GM23248 (cell line): Measurements from ENCODE around the gene NELFA. TPM values are rescaled to one million over a fixed set of nuclear protein-coding genes. Genes with fewer than 3 reads are reported as not detected.

Experiments
- DNase-seq: peaks from one replicate; pipeline ENCODE4 v3.0.0-alpha.2; 2015
- H2AFZ ChIP-seq: fragments of 200-600 bp; sonication (generic); 2 replicates; pipeline ENCODE4 v1.6.1; 2016; ENCODE audit warnings: antibody characterized with exemption
- H3F3A ChIP-seq: fragments of 200-600 bp; sonication (generic); 2 replicates; pipeline ENCODE4 v1.6.1; 2016; ENCODE audit warnings: mild to moderate bottlenecking, antibody characterized with exemption, mixed run types; ENCODE audit not compliant: insufficient read depth
- H3K27ac ChIP-seq: fragments of 200-600 bp; sonication (generic); 2 replicates; pipeline ENCODE4 v1.5.1; 2016; ENCODE audit warnings: mild to moderate bottlenecking
- H3K27me3 ChIP-seq: fragments of 200-600 bp; sonication (generic); replicated peaks from 2 replicates; pipeline ENCODE4 v1.6.1; 2016; ENCODE audit warnings: mild to moderate bottlenecking; ENCODE audit not compliant: insufficient read depth
- H3K36me3 ChIP-seq: fragments of 200-600 bp; sonication (generic); 2 replicates; pipeline ENCODE4 v1.6.1; 2016; ENCODE audit warnings: low read depth, mild to moderate bottlenecking
- H3K4me1 ChIP-seq: fragments of 200-600 bp; sonication (generic); 2 replicates; pipeline ENCODE4 v1.6.1; 2016; ENCODE audit warnings: mild to moderate bottlenecking; ENCODE audit not compliant: insufficient read depth
- H3K4me2 ChIP-seq: fragments of 200-600 bp; sonication (generic); one replicate; pipeline ENCODE4 v1.6.1; 2016; ENCODE audit warnings: mild to moderate bottlenecking; ENCODE audit not compliant: unreplicated experiment
- H3K4me3 ChIP-seq: fragments of 200-600 bp; sonication (generic); 2 replicates; pipeline ENCODE4 v1.5.1; 2016; ENCODE audit warnings: mild to moderate bottlenecking
- H3K79me2 ChIP-seq: fragments of 200-600 bp; sonication (generic); 2 replicates; pipeline ENCODE4 v1.6.1; 2016; ENCODE audit warnings: mild to moderate bottlenecking; ENCODE audit not compliant: insufficient read depth
- H3K9ac ChIP-seq: fragments of 200-600 bp; sonication (generic); 2 replicates; pipeline ENCODE4 v1.6.1; 2016; ENCODE audit warnings: mild to moderate bottlenecking
- H3K9me2 ChIP-seq: fragments of 200-600 bp; sonication (generic); 2 replicates; pipeline ENCODE4 v1.6.1; 2016; ENCODE audit warnings: mixed run types, mild to moderate bottlenecking, moderate library complexity; ENCODE audit not compliant: insufficient read depth
- H3K9me3 ChIP-seq: fragments of 200-600 bp; sonication (generic); one replicate; pipeline ENCODE4 v1.6.1; 2017; ENCODE audit warnings: low read depth
- H4K20me1 ChIP-seq: fragments of 200-600 bp; sonication (generic); 2 replicates; pipeline ENCODE4 v1.6.0; 2016; ENCODE audit not compliant: insufficient read depth
- EZH2 ChIP-seq: fragments of 200-600 bp; sonication (generic); IDR thresholded peaks from 2 replicates; pipeline ENCODE4 v1.6.1; 2018; ENCODE audit warnings: antibody characterized with exemption, mild to moderate bottlenecking; ENCODE audit not compliant: insufficient read depth, poor library complexity, severe bottlenecking
- EZH2phosphoT487 ChIP-seq: fragments of 200-600 bp; sonication (generic); IDR thresholded peaks from 2 replicates; pipeline ENCODE4 v1.6.1; 2018; ENCODE audit warnings: antibody characterized with exemption, moderate library complexity, mild to moderate bottlenecking, low read depth; ENCODE audit not compliant: insufficient read depth
- WGBS, 2 experiments: methylation state at CpG; one replicate each; pipeline ENCODE4 v1.1.6; 2015 to 2017; ENCODE audit warnings: low lambda C conversion rate in 2 of 2, low coverage in 1 of 2; ENCODE audit errors: missing lambda C conversion rate in 2 of 2; 5-methylcytosine and 5-hydroxymethylcytosine counted together
- in situ Hi-C: fragments of 300-500 bp; cut with MboI; formaldehyde crosslinking; loops from 2 replicates; pipeline ENCODE4 v1.15.0; 2020
- polyA plus RNA-seq: library from polyadenylated mRNA; unstranded; fragments of >200 nt; fragmentation: Nextera tagmentation; extraction: Ambion mirVana; gene quantifications from 2 replicates; pipeline ENCODE4 v1.2.1, GENCODE V29; 2016
- total RNA-seq: library from RNA; depleted of rRNA; stranded (reverse); fragments of >200 nt; shearing (Covaris generic); gene quantifications from 2 replicates; pipeline ENCODE4 v1.2.3, GENCODE V29; 2014

NELFA gene
- total and polyA plus RNA-seq, 2 experiments from 2014 or later, result 18.7 to 23.6 TPM

- Histone ChIP-seq H3K36me3 (peaks cover 26% of the 10 kb centered on the region; the same call in 1 of the 2 replicates), H3K79me2 (no peaks in the 10 kb centered on the region), H3F3A (peaks cover 11% of the 10 kb centered on the region; the same call in 1 of the 2 replicates), H3K9ac (no peak overlapping the region), H3K27me3 (no peaks in the 10 kb centered on the region), H3K4me3 (no peak overlapping the region), H4K20me1 (no peaks in the 10 kb centered on the region), H3K4me2 (no peak overlapping the region), H3K4me1 (no peaks in the 10 kb centered on the region), H2AFZ (no peak overlapping the region), H3K27ac (no peak overlapping the region), H3K9me3 (no peaks in the 10 kb centered on the region), H3K9me2 (no peaks in the 10 kb centered on the region)
- in situ Hi-C loops, result no loop called here
- no peak for DNase-seq
- WGBS, 2 experiments, result 95 to 97% methylated on average over 44 to 45 of the region's 45 CpGs
- TF ChIP-seq EZH2phosphoT487 (no peak), EZH2 (no peak)
Measured at GRCh38 chr4:1978741-1979476, 29.9 kb downstream of the NELFA start.

- peaks cover 26% of the 10 kb centered on the region; the same call in 1 of the 2 replicates for H3K36me3 ChIP-seq
- H3K27me3 ChIP-seq, result no peaks in the 10 kb centered on the region
- no peaks in the 10 kb centered on the region for H3K79me2 ChIP-seq
- H2AFZ ChIP-seq, result no peak overlapping the region
- in situ Hi-C loops, result no loop called here
- no peak for DNase-seq
- no peak overlapping the region for H3K4me3 ChIP-seq
- H3K4me1 ChIP-seq, result no peaks in the 10 kb centered on the region
- 92 to 94% methylated on average over 13 of the region's 13 CpGs for WGBS, 2 experiments
- H3F3A ChIP-seq, result peaks cover 11% of the 10 kb centered on the region; the same call in 1 of the 2 replicates
- H3K9me2 ChIP-seq, result no peaks in the 10 kb centered on the region
- H3K9me3 ChIP-seq, result no peaks in the 10 kb centered on the region
- no peak overlapping the region for H3K4me2 ChIP-seq
- no peak overlapping the region for H3K9ac ChIP-seq
- TF ChIP-seq EZH2 (no peak), EZH2phosphoT487 (no peak)
- no peak overlapping the region for H3K27ac ChIP-seq
- H4K20me1 ChIP-seq, result no peaks in the 10 kb centered on the region
Measured at GRCh38 chr4:1978226-1978625, 30.5 kb downstream of the NELFA start.

- Histone ChIP-seq H3K9me3 (no peaks in the 10 kb centered on the region), H3K9ac (no peak overlapping the region), H2AFZ (no peak overlapping the region), H3F3A (peaks cover 3% of the 10 kb centered on the region; the same call in 1 of the 2 replicates), H3K9me2 (no peaks in the 10 kb centered on the region), H4K20me1 (no peaks in the 10 kb centered on the region), H3K4me2 (no peak overlapping the region), H3K4me3 (no peak overlapping the region), H3K36me3 (peaks cover 10% of the 10 kb centered on the region; the same call in 1 of the 2 replicates), H3K27me3 (no peaks in the 10 kb centered on the region), H3K27ac (no peak overlapping the region), H3K79me2 (no peaks in the 10 kb centered on the region), H3K4me1 (no peaks in the 10 kb centered on the region)
- TF ChIP-seq EZH2 (no peak), EZH2phosphoT487 (no peak)
- in situ Hi-C loops, result no loop called here
- WGBS, 2 experiments, result 95 to 98% methylated on average over 35 of the region's 35 CpGs
- DNase-seq, result no peak
Measured at GRCh38 chr4:1976416-1977352, 32.1 kb downstream of the NELFA start.

GRCh38 chr4:1975880-1976279 is 32.9 kb downstream of the NELFA start:
- Histone ChIP-seq H3K4me3 (no peak overlapping the region), H4K20me1 (no peaks in the 10 kb centered on the region), H3K9me3 (no peaks in the 10 kb centered on the region), H3K36me3 (peaks cover 2% of the 10 kb centered on the region; the same call in 1 of the 2 replicates), H3K27ac (no peak overlapping the region), H3K4me2 (no peak overlapping the region), H3K9me2 (no peaks in the 10 kb centered on the region), H3K4me1 (no peaks in the 10 kb centered on the region), H2AFZ (no peak overlapping the region), H3K27me3 (no peaks in the 10 kb centered on the region), H3F3A (no peaks in the 10 kb centered on the region), H3K9ac (no peak overlapping the region), H3K79me2 (no peaks in the 10 kb centered on the region)
- in situ Hi-C loops, result no loop called here
- DNase-seq, result no peak
- no peak for TF ChIP-seq EZH2phosphoT487
- TF ChIP-seq EZH2, result no peak
- 96 to 97% methylated on average over 11 of the region's 11 CpGs for WGBS, 2 experiments
